PC-9 (cell line): ENCODE data around the gene SMIM1. TPM values are rescaled to one million over a fixed set of nuclear protein-coding genes. Genes with fewer than 3 reads are reported as not detected.

Experiments
- BruUV-seq: library from RNA; stranded (reverse); fragments of 400-500 nt; replicated peaks from 2 replicates; lab custom pipeline; 2021; lab: Mats Ljungman, UMichigan
- CTCF ChIA-PET: fragments of 300-600 bp; sonication (Branson Sonifier 250); formaldehyde crosslinking; loops from one replicate; lab custom pipeline; 2022; ENCODE audit warnings: antibody characterized with exemption; lab: Charles Lee
- POLR2A ChIA-PET: fragments of 300-600 bp; sonication (Branson Sonifier 250); formaldehyde crosslinking; loops from one replicate; lab custom pipeline; 2022; ENCODE audit warnings: antibody characterized with exemption; ENCODE audit not compliant: unreplicated experiment; lab: Charles Lee
- DNase-seq, 2 experiments: peaks; one replicate each; pipeline versions ENCODE4 v3.0.0 to v3.0.0-alpha.2; 2015 to 2022; ENCODE audit warnings: mixed read lengths in 1 of 2
- H2AFZ ChIP-seq: fragments of 200-600 bp; sonication (generic); 2 replicates; pipeline ENCODE4 v1.8.1; 2017; ENCODE audit warnings: antibody characterized with exemption
- H3F3A ChIP-seq: fragments of 200-600 bp; sonication (generic); 2 replicates; pipeline ENCODE4 v1.8.1; 2017; ENCODE audit warnings: antibody characterized with exemption, mild to moderate bottlenecking, low read depth; ENCODE audit not compliant: insufficient read depth
- H3K27ac ChIP-seq: fragments of 200-600 bp; sonication (generic); 2 replicates; pipeline ENCODE4 v1.6.1; 2016; ENCODE audit warnings: mixed run types
- H3K27me3 ChIP-seq: fragments of 200-600 bp; sonication (generic); 2 replicates; pipeline ENCODE4 v1.6.1; 2016; ENCODE audit warnings: low read depth, mixed run types; ENCODE audit not compliant: insufficient read depth
- H3K36me3 ChIP-seq: fragments of 200-600 bp; sonication (generic); 2 replicates; pipeline ENCODE4 v1.6.1; 2016; ENCODE audit warnings: low read depth, mixed run types
- H3K4me1 ChIP-seq: fragments of 200-600 bp; sonication (generic); replicated peaks from 2 replicates; pipeline ENCODE4 v1.6.1; 2016; ENCODE audit warnings: mixed run types; ENCODE audit not compliant: insufficient read depth
- H3K4me2 ChIP-seq: fragments of 200-600 bp; sonication (generic); 2 replicates; pipeline ENCODE4 v1.6.1; 2017; ENCODE audit warnings: mixed run types
- H3K4me3 ChIP-seq: fragments of 200-600 bp; sonication (generic); 2 replicates; pipeline ENCODE4 v1.6.1; 2016; ENCODE audit warnings: mixed run types
- H3K79me2 ChIP-seq: fragments of 200-600 bp; sonication (generic); 2 replicates; pipeline ENCODE4 v1.6.1; 2017; ENCODE audit warnings: low read depth, mixed run types
- H3K9me2 ChIP-seq: fragments of 200-600 bp; sonication (generic); 2 replicates; pipeline ENCODE4 v1.8.1; 2017; ENCODE audit warnings: mild to moderate bottlenecking; ENCODE audit not compliant: insufficient read depth
- H3K9me3 ChIP-seq: fragments of 200-600 bp; sonication (generic); 2 replicates; pipeline ENCODE4 v1.8.1; 2016; ENCODE audit warnings: low read depth; ENCODE audit not compliant: insufficient read depth
- H4K20me1 ChIP-seq: fragments of 200-600 bp; sonication (generic); 2 replicates; pipeline ENCODE4 v1.8.1; 2017; ENCODE audit not compliant: insufficient read depth
- CTCF ChIP-seq: fragments of 200-600 bp; sonication (generic); conservative IDR thresholded peaks from 2 replicates; pipeline ENCODE4 v1.6.1; 2017; ENCODE audit warnings: mixed run types, antibody characterized with exemption, mild to moderate bottlenecking, moderate library complexity
- EZH2 ChIP-seq: fragments of 200-600 bp; sonication (generic); IDR thresholded peaks from 2 replicates; pipeline ENCODE4 v1.8.0; 2017; ENCODE audit warnings: antibody characterized with exemption, low read depth
- intact Hi-C: fragments of 100-400 bp; cut with micrococcal nuclease; formaldehyde crosslinking; loops from one replicate; pipeline ENCODE4 v1.10.0; 2022; ENCODE audit not compliant: unreplicated experiment
- total RNA-seq: library from RNA; stranded (reverse); gene quantifications from 2 replicates; pipeline ENCODE4 v1.2.3, GENCODE V29; 2021

The SMIM1 gene
- total RNA-seq, 1 experiment from 2014 or later = 5.9 TPM

- Histone ChIP-seq H2AFZ (no peak overlapping the region), H3K4me2 (no peak overlapping the region), H3K79me2 (no peaks in the 10 kb centered on the region), H4K20me1 (no peaks in the 10 kb centered on the region), H3K27me3 (0 out of 2 replicates have a peak, but pooled peaks cover 4% of the 10 kb centered on the region), H3K9me3 (no peaks in the 10 kb centered on the region), H3K4me3 (no peak overlapping the region), H3K36me3 (no peaks in the 10 kb centered on the region), H3K9me2 (no peaks in the 10 kb centered on the region), H3K4me1 (no peaks in the 10 kb centered on the region), H3F3A (no peaks in the 10 kb centered on the region), H3K27ac (no peak overlapping the region)
- POLR2A ChIA-PET = no interaction called here
- intact Hi-C loops = no loop called here
- TF ChIP-seq EZH2 = no peak
- no peak for TF ChIP-seq CTCF
- no peak for DNase-seq
- CTCF ChIA-PET = no interaction called here
- no TSS peak for BruUV-seq
Observed at GRCh38 chr1:3731583-3732433, 40.7 kb upstream of the SMIM1 start.

DNA sequence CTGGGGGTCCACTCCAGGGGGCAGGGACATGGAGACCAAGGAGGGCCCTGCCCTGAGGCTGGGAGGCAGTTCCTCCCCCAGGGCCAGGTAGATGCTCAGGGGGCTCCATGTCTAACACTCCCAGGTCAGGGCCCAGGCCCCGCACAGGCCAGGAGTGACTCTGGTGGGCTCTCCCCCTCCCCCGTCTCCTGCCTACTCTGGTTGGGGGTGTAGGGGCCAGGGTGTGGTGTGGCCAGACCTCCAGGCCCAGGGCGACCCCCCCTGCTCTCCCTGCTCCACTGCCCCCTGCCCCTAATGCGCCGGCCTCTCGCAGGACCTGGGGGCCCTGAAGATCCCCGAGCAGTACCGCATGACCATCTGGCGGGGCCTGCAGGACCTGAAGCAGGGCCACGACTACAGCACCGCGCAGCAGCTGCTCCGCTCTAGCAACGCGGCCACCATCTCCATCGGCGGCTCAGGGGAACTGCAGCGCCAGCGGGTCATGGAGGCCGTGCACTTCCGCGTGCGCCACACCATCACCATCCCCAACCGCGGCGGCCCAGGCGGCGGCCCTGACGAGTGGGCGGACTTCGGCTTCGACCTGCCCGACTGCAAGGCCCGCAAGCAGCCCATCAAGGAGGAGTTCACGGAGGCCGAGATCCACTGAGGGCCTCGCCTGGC lies 40.0 kb upstream of the SMIM1 start:
- Histone ChIP-seq H4K20me1 (no peaks in the 10 kb centered on the region), H3K36me3 (no peaks in the 10 kb centered on the region), H3K79me2 (no peaks in the 10 kb centered on the region), H3K4me3 (no peak overlapping the region), H3K4me2 (no peak overlapping the region), H3K27ac (no peak overlapping the region), H3K9me2 (no peaks in the 10 kb centered on the region), H3F3A (no peaks in the 10 kb centered on the region), H3K4me1 (no peaks in the 10 kb centered on the region), H3K9me3 (no peaks in the 10 kb centered on the region), H2AFZ (no peak overlapping the region), H3K27me3 (0 out of 2 replicates have a peak, but pooled peaks cover 4% of the 10 kb centered on the region)
- TF ChIP-seq EZH2 = no peak
- no peak for TF ChIP-seq CTCF
- no peak for DNase-seq
- POLR2A ChIA-PET = no interaction called here
- CTCF ChIA-PET = no interaction called here
- BruUV-seq = no TSS peak
- intact Hi-C loops = no loop called here

DNA sequence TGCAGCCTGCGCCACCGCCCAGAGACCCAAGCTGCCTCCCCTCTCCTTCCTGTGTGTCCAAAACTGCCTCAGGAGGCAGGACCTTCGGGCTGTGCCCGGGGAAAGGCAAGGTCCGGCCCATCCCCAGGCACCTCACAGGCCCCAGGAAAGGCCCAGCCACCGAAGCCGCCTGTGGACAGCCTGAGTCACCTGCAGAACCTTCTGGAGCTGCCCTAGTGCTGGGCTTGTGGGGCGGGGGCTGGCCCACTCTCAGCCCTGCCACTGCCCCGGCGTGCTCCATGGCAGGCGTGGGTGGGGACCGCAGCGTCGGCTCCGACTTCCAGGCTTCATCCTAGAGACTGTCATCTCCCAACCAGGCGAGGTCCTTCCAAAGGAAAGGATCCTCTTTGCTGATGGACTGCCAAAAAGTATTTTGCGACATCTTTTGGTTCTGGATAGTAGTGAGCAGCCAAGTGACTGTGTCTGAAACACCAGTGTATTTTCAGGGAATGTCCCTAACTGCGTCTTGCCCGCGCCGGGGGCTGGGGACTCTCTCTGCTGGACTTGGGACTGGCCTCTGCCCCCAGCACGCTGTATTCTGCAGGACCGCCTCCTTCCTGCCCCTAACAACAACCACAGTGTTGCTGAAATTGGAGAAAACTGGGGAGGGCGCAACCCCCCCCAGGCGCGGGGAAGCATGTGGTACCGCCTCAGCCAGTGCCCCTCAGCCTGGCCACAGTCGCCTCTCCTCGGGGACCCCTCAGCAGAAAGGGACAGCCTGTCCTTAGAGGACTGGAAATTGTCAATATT lies 39.3 kb upstream of the SMIM1 start:
- no peaks in the 10 kb centered on the region for H3K4me1 ChIP-seq
- intact Hi-C loops = no loop called here
- H3K9me2 ChIP-seq = no peaks in the 10 kb centered on the region
- no peaks in the 10 kb centered on the region for H4K20me1 ChIP-seq
- H3K36me3 ChIP-seq = no peaks in the 10 kb centered on the region
- 0 out of 2 replicates have a peak, but pooled peaks cover 4% of the 10 kb centered on the region for H3K27me3 ChIP-seq
- H3K4me2 ChIP-seq = no peak overlapping the region
- TF ChIP-seq CTCF = no peak
- no peak for TF ChIP-seq EZH2
- CTCF ChIA-PET = no interaction called here
- POLR2A ChIA-PET = no interaction called here
- H3K27ac ChIP-seq = no peak overlapping the region
- BruUV-seq = no TSS peak
- H3K79me2 ChIP-seq = no peaks in the 10 kb centered on the region
- H2AFZ ChIP-seq = no peak overlapping the region
- no peaks in the 10 kb centered on the region for H3K9me3 ChIP-seq
- DNase-seq = no peak
- no peak overlapping the region for H3K4me3 ChIP-seq
- no peaks in the 10 kb centered on the region for H3F3A ChIP-seq
